ENCODE results near the gene CALML5. TPM values are rescaled to one million over a fixed set of nuclear protein-coding genes. Genes with fewer than 3 reads are reported as not detected.

CALML5 gene
- total RNA-seq, 1 experiment from 2014 or later = not detected

GRCh38 chr10:5506751-5507648 is 7.6 kb upstream of the CALML5 start:
- no TSS peak for BruUV-seq (replicated peaks)
- Histone ChIP-seq H4K20me1 (ENCODE audit: insufficient read depth) (no peaks in the 10 kb centered on the region), H3K4me1 (ENCODE audit: control insufficient read depth in 1 of 2, insufficient read depth in 2 of 2, low read length in 2 of 2) (peaks cover 0 to 3% of the 10 kb centered on the region in 2 experiments; a peak in 1 of 4 replicates), H3K27me3 (ENCODE audit: insufficient read depth, low read length) (peaks cover 15% of the 10 kb centered on the region; the same call in 1 of the 2 replicates), H3K27ac (ENCODE audit: low read depth, low read length) (no peak overlapping the region), H3K4me3 (replicated peaks in 1 of 2; ENCODE audit: low read depth in 1 of 2, low read length in 2 of 2) (no peak overlapping the region), H2AFZ (ENCODE audit: low read depth, low read length, poor library complexity, severe bottlenecking) (no peak overlapping the region), H3K4me2 (ENCODE audit: low read length) (no peak overlapping the region), H3K79me2 (ENCODE audit: insufficient read depth, low read length) (no peaks in the 10 kb centered on the region), H3K9me2 (ENCODE audit: insufficient read depth) (no peaks in the 10 kb centered on the region), H3K9me3 (ENCODE audit: control insufficient read depth in 1 of 2, insufficient read depth in 1 of 2, low read depth in 1 of 2, low read length in 2 of 2) (no peaks in the 10 kb centered on the region), H3K36me3 (ENCODE audit: control insufficient read depth in 1 of 2, insufficient read depth in 2 of 2, low read length in 2 of 2) (no peaks in the 10 kb centered on the region), H3K9ac (ENCODE audit: low read length) (no peak overlapping the region)
- ChIA-PET RAD21 (ENCODE audit: low non-redundant PET in 1 of 2, low total read pairs in 2 of 2, uncharacterized antibody in 2 of 2, unreplicated experiment in 2 of 2) (no interaction called here), POLR2A (no interaction called here), CTCF (no interaction called here)
- DNase-seq (ENCODE audit: low read depth, low spot score) (no peak), ATAC-seq (no peak)
- intact Hi-C loops (cut with micrococcal nuclease) = no loop called here
- TF ChIP-seq, protein P1, sequence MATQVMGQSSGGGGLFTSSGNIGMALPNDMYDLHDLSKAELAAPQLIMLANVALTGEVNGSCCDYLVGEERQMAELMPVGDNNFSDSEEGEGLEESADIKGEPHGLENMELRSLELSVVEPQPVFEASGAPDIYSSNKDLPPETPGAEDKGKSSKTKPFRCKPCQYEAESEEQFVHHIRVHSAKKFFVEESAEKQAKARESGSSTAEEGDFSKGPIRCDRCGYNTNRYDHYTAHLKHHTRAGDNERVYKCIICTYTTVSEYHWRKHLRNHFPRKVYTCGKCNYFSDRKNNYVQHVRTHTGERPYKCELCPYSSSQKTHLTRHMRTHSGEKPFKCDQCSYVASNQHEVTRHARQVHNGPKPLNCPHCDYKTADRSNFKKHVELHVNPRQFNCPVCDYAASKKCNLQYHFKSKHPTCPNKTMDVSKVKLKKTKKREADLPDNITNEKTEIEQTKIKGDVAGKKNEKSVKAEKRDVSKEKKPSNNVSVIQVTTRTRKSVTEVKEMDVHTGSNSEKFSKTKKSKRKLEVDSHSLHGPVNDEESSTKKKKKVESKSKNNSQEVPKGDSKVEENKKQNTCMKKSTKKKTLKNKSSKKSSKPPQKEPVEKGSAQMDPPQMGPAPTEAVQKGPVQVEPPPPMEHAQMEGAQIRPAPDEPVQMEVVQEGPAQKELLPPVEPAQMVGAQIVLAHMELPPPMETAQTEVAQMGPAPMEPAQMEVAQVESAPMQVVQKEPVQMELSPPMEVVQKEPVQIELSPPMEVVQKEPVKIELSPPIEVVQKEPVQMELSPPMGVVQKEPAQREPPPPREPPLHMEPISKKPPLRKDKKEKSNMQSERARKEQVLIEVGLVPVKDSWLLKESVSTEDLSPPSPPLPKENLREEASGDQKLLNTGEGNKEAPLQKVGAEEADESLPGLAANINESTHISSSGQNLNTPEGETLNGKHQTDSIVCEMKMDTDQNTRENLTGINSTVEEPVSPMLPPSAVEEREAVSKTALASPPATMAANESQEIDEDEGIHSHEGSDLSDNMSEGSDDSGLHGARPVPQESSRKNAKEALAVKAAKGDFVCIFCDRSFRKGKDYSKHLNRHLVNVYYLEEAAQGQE (IDR thresholded peaks at IDR 0.05; ENCODE audit: low read depth) = no peak
- TF ChIP-seq SRF (IDR thresholded peaks at IDR 0.05; ENCODE audit: low read depth) = no peak
- no peak for TF ChIP-seq SIN3A (IDR thresholded peaks at IDR 0.05; ENCODE audit: low read depth)
- TF ChIP-seq, protein P2, sequence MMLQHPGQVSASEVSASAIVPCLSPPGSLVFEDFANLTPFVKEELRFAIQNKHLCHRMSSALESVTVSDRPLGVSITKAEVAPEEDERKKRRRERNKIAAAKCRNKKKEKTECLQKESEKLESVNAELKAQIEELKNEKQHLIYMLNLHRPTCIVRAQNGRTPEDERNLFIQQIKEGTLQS (IDR thresholded peaks at IDR 0.05) = no peak
- no peak for TF ChIP-seq TCF7L2 (IDR thresholded peaks at IDR 0.05; ENCODE audit: borderline replicate concordance, extremely low read depth, insufficient read depth, insufficient read length)
- TF ChIP-seq, protein P3, sequence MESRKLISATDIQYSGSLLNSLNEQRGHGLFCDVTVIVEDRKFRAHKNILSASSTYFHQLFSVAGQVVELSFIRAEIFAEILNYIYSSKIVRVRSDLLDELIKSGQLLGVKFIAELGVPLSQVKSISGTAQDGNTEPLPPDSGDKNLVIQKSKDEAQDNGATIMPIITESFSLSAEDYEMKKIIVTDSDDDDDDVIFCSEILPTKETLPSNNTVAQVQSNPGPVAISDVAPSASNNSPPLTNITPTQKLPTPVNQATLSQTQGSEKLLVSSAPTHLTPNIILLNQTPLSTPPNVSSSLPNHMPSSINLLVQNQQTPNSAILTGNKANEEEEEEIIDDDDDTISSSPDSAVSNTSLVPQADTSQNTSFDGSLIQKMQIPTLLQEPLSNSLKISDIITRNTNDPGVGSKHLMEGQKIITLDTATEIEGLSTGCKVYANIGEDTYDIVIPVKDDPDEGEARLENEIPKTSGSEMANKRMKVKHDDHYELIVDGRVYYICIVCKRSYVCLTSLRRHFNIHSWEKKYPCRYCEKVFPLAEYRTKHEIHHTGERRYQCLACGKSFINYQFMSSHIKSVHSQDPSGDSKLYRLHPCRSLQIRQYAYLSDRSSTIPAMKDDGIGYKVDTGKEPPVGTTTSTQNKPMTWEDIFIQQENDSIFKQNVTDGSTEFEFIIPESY (IDR thresholded peaks at IDR 0.05; ENCODE audit: extremely low read depth, insufficient replicate concordance, low read length) = no peak
- no peak for TF ChIP-seq EZH2phosphoT487 (IDR thresholded peaks at IDR 0.05; ENCODE audit: borderline replicate concordance)
- TF ChIP-seq POLR2AphosphoS5 (IDR thresholded peaks at IDR 0.05; ENCODE audit: low read depth, low read length) = no peak
- TF ChIP-seq CBX3 (IDR thresholded peaks at IDR 0.05; ENCODE audit: low read depth) = no peak
- no peak for TF ChIP-seq ZNF274 (IDR thresholded peaks at IDR 0.05; ENCODE audit: low read depth, low read length)
- no peak for TF ChIP-seq JUND (IDR thresholded peaks at IDR 0.05)
- TF ChIP-seq SP1 (IDR thresholded peaks at IDR 0.05; ENCODE audit: low read depth) = no peak
- TF ChIP-seq CEBPB (IDR thresholded peaks at IDR 0.05; ENCODE audit: low read depth) = no peak
- TF ChIP-seq EGR1 (IDR thresholded peaks at IDR 0.05; ENCODE audit: low read depth) = no peak
- TF ChIP-seq FOSL1 (IDR thresholded peaks at IDR 0.05; ENCODE audit: low read depth) = no peak
- TF ChIP-seq EZH2 (IDR thresholded peaks at IDR 0.05) = no peak

Measured in HCT116 (cell line).